ENCODE measurements around the gene ZBTB24.
A peak's percentile ranks its signal among the peaks of the same experiment; 100 is the strongest.

DNA sequence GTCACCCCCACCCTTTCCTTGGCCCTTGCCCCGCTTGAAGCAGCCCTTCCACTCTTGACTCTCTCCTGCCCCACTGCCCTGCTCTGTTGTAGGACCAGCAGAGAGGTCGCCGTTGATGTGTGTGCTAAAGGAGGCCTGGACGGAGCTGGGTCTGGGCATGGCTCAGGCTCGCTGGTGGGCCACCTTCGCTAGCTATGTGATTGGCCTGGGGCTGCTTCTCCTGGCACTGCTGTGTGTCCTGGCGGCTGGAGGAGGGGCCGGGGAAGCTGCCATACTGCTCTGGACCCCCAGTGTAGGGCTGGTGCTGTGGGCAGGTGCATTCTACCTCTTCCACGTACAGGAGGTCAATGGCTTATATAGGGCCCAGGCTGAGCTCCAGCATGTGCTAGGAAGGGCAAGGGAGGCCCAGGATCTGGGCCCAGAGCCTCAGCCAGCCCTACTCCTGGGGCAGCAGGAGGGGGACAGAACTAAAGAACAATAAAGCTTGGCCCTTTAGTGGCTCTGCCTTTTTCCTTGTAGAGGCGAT, 39.5 kb downstream of the ZBTB24 start:
- TF ChIP-seq, protein P1, sequence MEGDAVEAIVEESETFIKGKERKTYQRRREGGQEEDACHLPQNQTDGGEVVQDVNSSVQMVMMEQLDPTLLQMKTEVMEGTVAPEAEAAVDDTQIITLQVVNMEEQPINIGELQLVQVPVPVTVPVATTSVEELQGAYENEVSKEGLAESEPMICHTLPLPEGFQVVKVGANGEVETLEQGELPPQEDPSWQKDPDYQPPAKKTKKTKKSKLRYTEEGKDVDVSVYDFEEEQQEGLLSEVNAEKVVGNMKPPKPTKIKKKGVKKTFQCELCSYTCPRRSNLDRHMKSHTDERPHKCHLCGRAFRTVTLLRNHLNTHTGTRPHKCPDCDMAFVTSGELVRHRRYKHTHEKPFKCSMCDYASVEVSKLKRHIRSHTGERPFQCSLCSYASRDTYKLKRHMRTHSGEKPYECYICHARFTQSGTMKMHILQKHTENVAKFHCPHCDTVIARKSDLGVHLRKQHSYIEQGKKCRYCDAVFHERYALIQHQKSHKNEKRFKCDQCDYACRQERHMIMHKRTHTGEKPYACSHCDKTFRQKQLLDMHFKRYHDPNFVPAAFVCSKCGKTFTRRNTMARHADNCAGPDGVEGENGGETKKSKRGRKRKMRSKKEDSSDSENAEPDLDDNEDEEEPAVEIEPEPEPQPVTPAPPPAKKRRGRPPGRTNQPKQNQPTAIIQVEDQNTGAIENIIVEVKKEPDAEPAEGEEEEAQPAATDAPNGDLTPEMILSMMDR (IDR thresholded peaks at IDR 0.05 in 8 of 11, conservative IDR thresholded peaks at IDR 0.05 in 3 of 11) = no peak
- peak in 1 of 3 donors; percentile 37 for TF ChIP-seq POLR2AphosphoS5 (IDR thresholded peaks at IDR 0.05)

All from spleen (tissue), 7 donors.